ENCODE results near the gene LMF1. TPM values are rescaled to one million over a fixed set of nuclear protein-coding genes. Genes with fewer than 3 reads are reported as not detected.

Gene LMF1
- total and polyA plus RNA-seq, 2 of the 4 experiments (the other 2 are of a cell fraction), result 7.7 to 13.1 TPM

GRCh38 chr16:835373-835772 lies 135.4 kb downstream of the LMF1 start:
- WGBS, 2 experiments (ENCODE audit: extremely low coverage in 2 of 2, insufficient read length in 1 of 2), result no CpG with 5 or more reads among the region's 10 CpGs
- dilution Hi-C loops (cut with HindIII; ENCODE audit: low sequenced_read_pairs, unreplicated experiment) (no loop called here), intact Hi-C loops (cut with micrococcal nuclease) (no loop called here), in situ Hi-C loops (cut with MboI; ENCODE audit: low sequenced_read_pairs) (no loop called here)
- Histone ChIP-seq H3K4me3 (ENCODE audit: insufficient read depth, low read depth, low read length) (no peak overlapping the region), H3K9me3 (ENCODE audit: control insufficient read depth, insufficient read depth, low read length) (peaks cover 23% of the 10 kb centered on the region), H3K56ac (ENCODE audit: extremely low read depth, insufficient read depth, low read length) (no peak overlapping the region), H2AK9ac (replicated peaks; ENCODE audit: low read depth, low read length, poor library complexity) (no peak overlapping the region), H3K9me1 (ENCODE audit: insufficient read depth, low read length) (no peaks in the 10 kb centered on the region), H2AFZ (replicated peaks; ENCODE audit: low read length, poor library complexity) (no peak overlapping the region), H3K4ac (ENCODE audit: low read depth, low read length) (no peak overlapping the region), H3K79me1 (ENCODE audit: low read depth in 1 of 2, low read length in 2 of 2) (no peaks in the 10 kb centered on the region), H4K91ac (ENCODE audit: insufficient read depth, low read depth, low read length) (no peak overlapping the region), H2BK5ac (ENCODE audit: low read depth, low read length, poor library complexity, severe bottlenecking) (no peak overlapping the region), H4K8ac (ENCODE audit: low read depth in 2 of 2, low read length in 2 of 2) (no peak overlapping the region), H3K23ac (ENCODE audit: low read depth, low read length) (no peak overlapping the region), H2BK15ac (ENCODE audit: low read depth, low read length) (no peak overlapping the region), H3K18ac (ENCODE audit: low read depth, low read length) (no peak overlapping the region), H3K4me1 (ENCODE audit: control insufficient read depth, insufficient read depth, low read length) (no peaks in the 10 kb centered on the region), H3K27me3 (ENCODE audit: control insufficient read depth, insufficient read depth, low read length) (no peaks in the 10 kb centered on the region; the same call in 1 of the 2 replicates), H3K36me3 (ENCODE audit: control insufficient read depth, insufficient read depth, low read length) (no peaks in the 10 kb centered on the region), H4K5ac (ENCODE audit: low read depth, low read length) (no peak overlapping the region), H3K4me2 (ENCODE audit: low read depth, low read length) (no peak overlapping the region), H4K20me1 (ENCODE audit: insufficient read depth, low read length) (no peaks in the 10 kb centered on the region), H2AK5ac (ENCODE audit: low read depth, low read length) (no peak overlapping the region), H3K9ac (ENCODE audit: low read depth, low read length) (no peak overlapping the region), H2BK20ac (ENCODE audit: low read depth, low read length) (no peak overlapping the region), H2BK120ac (ENCODE audit: low read depth, low read length) (no peak overlapping the region), H3K27ac (ENCODE audit: insufficient read depth, low read length) (no peak overlapping the region), H3K14ac (replicated peaks; ENCODE audit: low read depth, low read length) (no peak overlapping the region)
- no peak for DNase-seq
- POLR2A ChIA-PET (ENCODE audit: unreplicated experiment), result interaction anchor here (0.7 kb wide), 1 partner anchor 8 kb away, joined by 6 read pairs; no protein-coding TSS in a partner anchor
- BruUV-seq (replicated peaks), result no TSS peak
- CTCF ChIA-PET, result no interaction called here
- TF ChIP-seq MAFK (IDR thresholded peaks at IDR 0.05; ENCODE audit: low read depth, low read length) (no peak), MAZ (IDR thresholded peaks at IDR 0.05; ENCODE audit: borderline replicate concordance, low read depth, low read length) (no peak), FOS (IDR thresholded peaks at IDR 0.05; ENCODE audit: low read depth, low read length) (no peak), MXI1 (IDR thresholded peaks at IDR 0.05; ENCODE audit: borderline replicate concordance, low read depth, low read length) (no peak), RCOR1 (IDR thresholded peaks at IDR 0.05; ENCODE audit: insufficient replicate concordance, low read length) (no peak), USF2 (IDR thresholded peaks at IDR 0.05; ENCODE audit: low read depth, low read length) (no peak), CTCF (conservative IDR thresholded peaks at IDR 0.05; ENCODE audit: low read depth, low read length) (no peak), CHD1 (IDR thresholded peaks at IDR 0.05; ENCODE audit: low read depth, low read length) (no peak), RFX5 (IDR thresholded peaks at IDR 0.05; ENCODE audit: low read depth, low read length) (no peak), ELK1 (IDR thresholded peaks at IDR 0.05; ENCODE audit: borderline replicate concordance, low read depth, low read length) (no peak)
- ATAC-seq (ENCODE audit: low read depth), result no peak
